Activated T-helper 2 cell treated with anti-CD3 and anti-CD28 coated beads, Interferon-gamma antibody, Interleukin-2, Interleukin-4, amounts not matched to agents 10 μg/mL and 5 μg/mL and 100 μg/mL, durations not matched to agents 14 hours and 24 hours and 36 hours (primary cell): ENCODE data around the gene TPST1. TPM values are rescaled to one million over a fixed set of nuclear protein-coding genes. Genes with fewer than 3 reads are reported as not detected.
"Not testable (repeated sequence)": the region's sequence is repeated elsewhere in the genome, so short reads cannot be mapped to it uniquely, and the experiment has no call there.

ENCODE experiments used
- DNase-seq: peaks from one replicate; pipeline ENCODE4 v3.0.0; 2021; ENCODE audit warnings: low spot score
- H3K27ac Mint-ChIP-seq: one replicate; pipeline ENCODE4 v1.8.0; 2021; ENCODE audit warnings: mixed read lengths
- H3K27me3 Mint-ChIP-seq: one replicate; pipeline ENCODE4 v1.8.0; 2021; ENCODE audit warnings: low read depth, mixed read lengths
- H3K36me3 Mint-ChIP-seq: one replicate; pipeline ENCODE4 v1.8.0; 2021; ENCODE audit warnings: low read depth, mixed read lengths
- H3K4me1 Mint-ChIP-seq: one replicate; pipeline ENCODE4 v1.8.0; 2021; ENCODE audit warnings: low read depth, mixed read lengths
- H3K4me3 Mint-ChIP-seq: one replicate; pipeline ENCODE4 v1.8.0; 2021; ENCODE audit warnings: low read depth, mild to moderate bottlenecking, moderate library complexity, mixed read lengths
- H3K9me3 Mint-ChIP-seq: one replicate; pipeline ENCODE4 v1.8.0; 2021; ENCODE audit warnings: mixed read lengths
- intact Hi-C: fragments of 100-400 bp; cut with micrococcal nuclease; formaldehyde crosslinking; loops from one replicate; pipeline ENCODE4 v1.15.1; 2023
- total RNA-seq: library from RNA; stranded (reverse); gene quantifications from 2 replicates; pipeline ENCODE4 v1.2.3, GENCODE V29; 2022

TPST1 gene
- total RNA-seq, 1 donor from 2014 or later, result 1.6 TPM

DNA sequence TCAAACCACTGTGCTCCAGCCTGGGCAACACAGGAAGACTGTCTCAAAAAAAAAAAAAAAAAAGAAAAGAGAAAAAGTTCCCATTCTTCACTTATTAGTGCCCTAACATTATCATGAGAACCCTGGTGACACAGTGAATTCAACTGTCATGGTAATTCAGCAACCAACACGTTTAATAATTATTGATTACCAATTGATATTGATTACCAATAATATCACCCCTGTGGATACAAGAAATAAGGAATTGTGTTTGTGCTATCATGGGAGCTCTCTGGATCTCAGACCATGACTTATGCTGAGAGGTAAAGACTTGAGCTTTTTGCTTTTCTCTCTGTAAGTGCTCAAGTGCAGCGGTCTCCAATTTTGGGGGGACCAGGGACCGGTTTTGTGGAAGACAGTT, 195.3 kb downstream of the TPST1 start:
- Mint-ChIP-seq H3K36me3 (peaks cover 11% of the 10 kb centered on the region), H3K9me3 (peaks cover 6% of the 10 kb centered on the region), H3K27ac (no peak overlapping the region)

DNA sequence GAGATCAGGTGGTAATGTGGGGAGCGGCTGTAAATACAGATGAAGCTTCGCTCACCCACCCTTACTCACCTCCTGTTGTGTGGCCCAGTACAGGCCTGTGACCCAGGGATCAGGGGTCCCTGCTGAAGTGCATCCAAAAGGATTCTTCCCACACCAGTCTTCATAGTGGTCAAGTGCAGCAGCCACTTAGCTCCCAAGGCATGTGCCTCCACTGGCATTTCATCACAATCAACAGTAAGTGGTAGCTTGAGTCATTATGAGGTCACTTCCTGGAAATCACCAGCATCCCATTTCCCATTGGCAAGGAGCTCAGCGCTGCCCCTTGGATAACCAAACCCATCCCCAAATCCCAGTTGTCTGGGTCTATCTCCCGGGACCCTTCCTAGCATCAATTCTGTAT, 196.0 kb downstream of the TPST1 start:
- intact Hi-C loops, result not testable (repeated sequence)

More for the DNA sequence above, 195.3 kb downstream of the TPST1 start:
- DNase-seq, result no peak
- H3K4me1 Mint-ChIP-seq, result no peaks in the 10 kb centered on the region
- no peak overlapping the region for H3K4me3 Mint-ChIP-seq
- no peaks in the 10 kb centered on the region for H3K27me3 Mint-ChIP-seq
- intact Hi-C loops, result no loop called here

DNA sequence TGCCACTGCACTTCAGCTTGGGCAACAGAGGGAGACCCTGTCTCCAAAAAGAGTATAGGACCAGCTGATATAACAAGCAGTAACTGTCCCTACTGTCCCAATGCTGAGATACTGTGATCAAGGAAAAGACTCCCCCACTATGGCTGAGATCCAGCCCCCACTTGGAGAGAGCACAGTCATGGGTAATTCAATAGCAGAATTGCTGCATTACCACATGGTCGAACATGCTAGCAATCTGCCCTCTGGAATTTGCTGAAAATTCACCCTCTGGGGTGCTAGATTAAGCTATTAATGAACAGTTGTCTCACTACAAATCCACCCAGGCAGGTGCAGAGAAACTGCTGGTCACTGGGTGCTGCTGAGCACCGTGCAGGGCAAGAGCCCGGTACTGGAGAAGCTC, 196.8 kb downstream of the TPST1 start:
- H3K27ac Mint-ChIP-seq, result not testable (repeated sequence)

More for the DNA sequence above, 196.0 kb downstream of the TPST1 start:
- H3K27me3 Mint-ChIP-seq, H3K9me3 Mint-ChIP-seq, H3K27ac Mint-ChIP-seq, DNase-seq, H3K4me1 Mint-ChIP-seq, H3K4me3 Mint-ChIP-seq: not testable (repeated sequence)
- H3K36me3 Mint-ChIP-seq, result peaks cover 11% of the 10 kb centered on the region

DNA sequence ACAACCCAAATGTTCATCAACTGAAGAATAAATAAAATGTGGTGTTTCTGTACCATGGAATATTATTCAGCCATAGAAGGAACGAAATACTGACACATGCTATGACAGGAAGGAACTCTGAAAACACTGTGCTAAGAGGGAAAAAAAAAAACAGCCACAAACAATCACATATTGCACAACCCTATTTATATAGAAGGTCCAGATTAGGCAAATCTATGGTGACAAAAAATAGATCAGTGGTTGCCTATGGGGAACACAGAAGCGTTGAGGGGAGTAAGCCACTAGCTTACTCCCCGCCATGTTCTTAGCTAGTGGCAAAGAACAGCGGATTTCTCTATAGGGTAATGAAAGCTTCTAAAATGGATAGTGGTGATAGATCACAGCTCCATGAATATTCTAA, 198.4 kb downstream of the TPST1 start:
- peaks cover 11% of the 10 kb centered on the region for H3K36me3 Mint-ChIP-seq
- H3K27ac Mint-ChIP-seq, result no peak overlapping the region
- no peaks in the 10 kb centered on the region for H3K27me3 Mint-ChIP-seq
- no peaks in the 10 kb centered on the region for H3K4me1 Mint-ChIP-seq
- no peak for DNase-seq
- no peak overlapping the region for H3K4me3 Mint-ChIP-seq
- intact Hi-C loops, result no loop called here
- peaks cover 6% of the 10 kb centered on the region for H3K9me3 Mint-ChIP-seq

More for the DNA sequence above, 196.8 kb downstream of the TPST1 start:
- H3K4me3 Mint-ChIP-seq, H3K9me3 Mint-ChIP-seq, H3K27me3 Mint-ChIP-seq, H3K4me1 Mint-ChIP-seq, DNase-seq, intact Hi-C loops: not testable (repeated sequence)
- peaks cover 11% of the 10 kb centered on the region for H3K36me3 Mint-ChIP-seq

DNA sequence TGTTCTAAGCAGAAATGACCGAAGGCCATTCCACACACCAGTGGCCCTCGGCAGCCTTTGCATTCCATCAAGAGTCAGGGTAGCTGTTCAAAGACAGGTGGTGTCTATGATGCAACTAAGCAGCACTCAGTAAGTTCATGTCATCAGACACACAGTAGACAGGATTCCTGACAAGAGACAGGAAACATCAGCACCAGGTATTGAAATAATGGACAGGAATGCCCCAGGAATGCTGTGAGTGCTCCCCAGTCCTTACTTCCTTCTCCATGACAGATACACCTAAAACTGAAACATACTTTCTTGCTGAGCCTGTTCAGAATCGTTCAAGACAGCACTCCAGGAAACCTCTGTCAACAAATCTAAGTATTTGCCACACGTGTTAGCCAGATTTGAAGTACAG, 204.4 kb downstream of the TPST1 start:
- intact Hi-C loops, result no loop called here
- no peaks in the 10 kb centered on the region for H3K36me3 Mint-ChIP-seq

More for the DNA sequence above, 204.4 kb downstream of the TPST1 start:
- Mint-ChIP-seq H3K4me1 (peaks cover 4% of the 10 kb centered on the region), H3K27ac (no peak overlapping the region), H3K9me3 (no peaks in the 10 kb centered on the region), H3K27me3 (no peaks in the 10 kb centered on the region), H3K4me3 (no peak overlapping the region)
- no peak for DNase-seq

Other genes starting within 250 kb of the TPST1 start
- 62.5 and 68.2 TPM in 2 replicates for gene GUSB, start 223.1 kb upstream of the TPST1 start, total RNA-seq
- 48.0 and 49.1 TPM in 2 replicates for gene ASL, start 129.5 kb upstream of the TPST1 start, total RNA-seq
- 32.8 and 37.9 TPM in 2 replicates for gene CRCP, start 90.5 kb upstream of the TPST1 start, total RNA-seq